A549 treated with DMSO at 1 μM for 4 hours (cell line): ENCODE results near the gene WDR41. TPM values are rescaled to one million over a fixed set of nuclear protein-coding genes. Genes with fewer than 3 reads are reported as not detected.

Experiments used
- total RNA-seq: library from RNA; stranded (reverse); fragments of 200-300 nt; extraction: Qiagen RNA extraction; gene quantifications from 5 replicates; pipeline ENCODE4 v1.2.3, GENCODE V29; 2022; ENCODE audit warnings: low read depth

Gene WDR41
- total RNA-seq = 37.7 to 55.2 TPM (median 45.1 TPM) in 5 replicates

GRCh38 chr5:77491783-77492652 is at the start of gene WDR41:
Gene WDR41 (minus strand): TSS chr5:77492316. CDS start chr5:77492220, 96 bp downstream.

Other genes starting within 250 kb of the WDR41 start
- gene OTP, start 146.4 kb upstream of the WDR41 start, total RNA-seq = 0.06 to 0.08 TPM (median 0.08 TPM) in 5 replicates